ENCODE data around the gene GCSH. TPM values are rescaled to one million over a fixed set of nuclear protein-coding genes. Genes with fewer than 3 reads are reported as not detected.
A peak's percentile ranks its signal among the peaks of the same experiment; 100 is the strongest.

The GCSH gene
- total and polyA plus RNA-seq, 2 of the 13 experiments (the other 11 are each of a cell fraction or from before 2014, with no cell fraction given) = 35.9 to 103 TPM

- TF ChIP-seq ARNTL (CRISPR knock-in tag; IDR thresholded peaks at IDR 0.05) (0 out of 2 replicates have a peak, but pooled peaks have one; percentile 24), PCBP1 (IDR thresholded peaks at IDR 0.05; ENCODE audit: borderline replicate concordance, low read depth, low read length) (no peak), MED1 (CRISPR knock-in tag; IDR thresholded peaks at IDR 0.05) (0 out of 2 replicates have a peak, but pooled peaks have one; percentile 42), ZNF713 (CRISPR knock-in tag; IDR thresholded peaks at IDR 0.05) (no peak), SMAD1 (CRISPR knock-in tag; IDR thresholded peaks at IDR 0.05; ENCODE audit: borderline replicate concordance, low read depth) (peak; percentile 63; the same call in 1 of the 2 replicates), PRMT3 (CRISPR knock-in tag; IDR thresholded peaks at IDR 0.05; ENCODE audit: borderline replicate concordance, low read depth) (0 out of 2 replicates have a peak, but pooled peaks have one; percentile 29), ZNF224 (CRISPR knock-in tag; IDR thresholded peaks at IDR 0.05) (no peak), PLRG1 (conservative IDR thresholded peaks at IDR 0.05) (no peak), REPIN1 (CRISPR knock-in tag; IDR thresholded peaks at IDR 0.05; ENCODE audit: borderline replicate concordance, low read depth) (no peak), ZFP37 (CRISPR knock-in tag; IDR thresholded peaks at IDR 0.05; ENCODE audit: borderline replicate concordance) (no peak), PAXIP1 (CRISPR knock-in tag; conservative IDR thresholded peaks at IDR 0.05) (no peak), SP140L (CRISPR knock-in tag; IDR thresholded peaks at IDR 0.05; ENCODE audit: borderline replicate concordance) (no peak), FUBP1 (CRISPR knock-in tag; IDR thresholded peaks at IDR 0.05; ENCODE audit: borderline replicate concordance) (no peak), GMEB1 (CRISPR knock-in tag; IDR thresholded peaks at IDR 0.05; ENCODE audit: borderline replicate concordance) (0 out of 2 replicates have a peak, but pooled peaks have one; percentile 10), ZSCAN22 (CRISPR knock-in tag; IDR thresholded peaks at IDR 0.05) (no peak), ZNF747 (CRISPR knock-in tag; IDR thresholded peaks at IDR 0.05; ENCODE audit: borderline replicate concordance) (no peak), CCAR2 (optimal IDR thresholded peaks at IDR 0.05; ENCODE audit: low read depth, low read length) (no peak), NCOR1 (IDR thresholded peaks at IDR 0.05; ENCODE audit: borderline replicate concordance, low read length) (no peak), HOXD1 (CRISPR knock-in tag; IDR thresholded peaks at IDR 0.05) (no peak), ZNF251 (CRISPR knock-in tag; IDR thresholded peaks at IDR 0.05) (no peak), ZNF12 (CRISPR knock-in tag; IDR thresholded peaks at IDR 0.05) (no peak)
- TF ChIP-seq, protein P1, sequence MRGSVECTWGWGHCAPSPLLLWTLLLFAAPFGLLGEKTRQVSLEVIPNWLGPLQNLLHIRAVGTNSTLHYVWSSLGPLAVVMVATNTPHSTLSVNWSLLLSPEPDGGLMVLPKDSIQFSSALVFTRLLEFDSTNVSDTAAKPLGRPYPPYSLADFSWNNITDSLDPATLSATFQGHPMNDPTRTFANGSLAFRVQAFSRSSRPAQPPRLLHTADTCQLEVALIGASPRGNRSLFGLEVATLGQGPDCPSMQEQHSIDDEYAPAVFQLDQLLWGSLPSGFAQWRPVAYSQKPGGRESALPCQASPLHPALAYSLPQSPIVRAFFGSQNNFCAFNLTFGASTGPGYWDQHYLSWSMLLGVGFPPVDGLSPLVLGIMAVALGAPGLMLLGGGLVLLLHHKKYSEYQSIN (CRISPR knock-in tag; IDR thresholded peaks at IDR 0.05; ENCODE audit: borderline replicate concordance) = no peak
These were observed 60.7 kb downstream of the GCSH start, which contains the start of gene ATMIN (continued) for GRCh38 chr16:81035398-81035974.
